Measurements from ENCODE around the gene CELF5. TPM values are rescaled to one million over a fixed set of nuclear protein-coding genes. Genes with fewer than 3 reads are reported as not detected.

The CELF5 gene
- total RNA-seq, 6 experiments from 2014 or later = 0.07 to 1.6 (median 0.34) TPM

DNA sequence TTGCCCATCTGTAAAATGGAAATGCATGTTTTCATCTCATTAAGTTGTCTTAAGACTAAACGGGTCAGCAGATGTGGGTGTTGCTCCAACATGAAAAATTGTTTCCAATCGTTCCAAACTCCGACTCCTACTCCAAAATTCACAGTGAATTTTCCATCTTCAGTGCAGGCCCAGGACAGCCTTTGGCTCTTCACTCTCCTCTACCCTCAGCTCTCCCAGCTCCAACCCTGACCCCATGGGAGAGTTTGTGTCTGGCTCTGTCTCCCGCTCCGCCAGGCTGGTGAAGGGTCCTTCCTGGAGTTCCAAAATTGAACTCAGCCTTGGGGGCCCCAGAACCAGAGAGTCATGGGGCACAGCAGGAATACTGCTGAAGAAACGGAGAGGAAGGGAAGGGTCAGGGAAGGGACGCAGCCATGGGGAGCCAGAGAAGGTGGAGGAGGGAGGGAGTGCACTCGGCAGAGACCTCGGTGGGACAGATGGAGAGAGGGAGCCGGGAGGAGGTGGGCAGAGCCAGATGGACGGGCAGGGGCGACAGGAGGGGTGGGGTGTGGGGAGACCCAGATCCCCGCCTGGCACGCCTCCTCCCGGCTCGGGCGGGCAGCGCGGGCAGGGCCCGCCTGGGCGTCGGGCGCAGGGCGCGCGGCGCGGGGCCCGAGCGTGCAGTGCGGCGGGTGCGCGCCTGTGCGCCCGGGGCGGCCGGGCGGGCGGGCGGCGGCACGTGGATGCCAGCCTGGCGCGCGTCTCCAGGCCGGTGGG is 45.6 kb downstream of the CELF5 start:
- no peak for ATAC-seq
- H3K9me3 ChIP-seq = no peaks in the 10 kb centered on the region
- peaks cover 0 to 8% of the 10 kb centered on the region in 2 donors for H3K27me3 ChIP-seq
- WGBS (ENCODE audit: insufficient coverage, low coverage, low lambda C conversion rate, missing lambda C conversion rate) = 21% methylated on average over 15 of the region's 47 CpGs
- intact Hi-C loops (cut with DNase I) = no loop called here
- H3K4me3 ChIP-seq = no peak overlapping the region
- H3K4me1 ChIP-seq = no peaks in the 10 kb centered on the region
- TF ChIP-seq, protein P1, sequence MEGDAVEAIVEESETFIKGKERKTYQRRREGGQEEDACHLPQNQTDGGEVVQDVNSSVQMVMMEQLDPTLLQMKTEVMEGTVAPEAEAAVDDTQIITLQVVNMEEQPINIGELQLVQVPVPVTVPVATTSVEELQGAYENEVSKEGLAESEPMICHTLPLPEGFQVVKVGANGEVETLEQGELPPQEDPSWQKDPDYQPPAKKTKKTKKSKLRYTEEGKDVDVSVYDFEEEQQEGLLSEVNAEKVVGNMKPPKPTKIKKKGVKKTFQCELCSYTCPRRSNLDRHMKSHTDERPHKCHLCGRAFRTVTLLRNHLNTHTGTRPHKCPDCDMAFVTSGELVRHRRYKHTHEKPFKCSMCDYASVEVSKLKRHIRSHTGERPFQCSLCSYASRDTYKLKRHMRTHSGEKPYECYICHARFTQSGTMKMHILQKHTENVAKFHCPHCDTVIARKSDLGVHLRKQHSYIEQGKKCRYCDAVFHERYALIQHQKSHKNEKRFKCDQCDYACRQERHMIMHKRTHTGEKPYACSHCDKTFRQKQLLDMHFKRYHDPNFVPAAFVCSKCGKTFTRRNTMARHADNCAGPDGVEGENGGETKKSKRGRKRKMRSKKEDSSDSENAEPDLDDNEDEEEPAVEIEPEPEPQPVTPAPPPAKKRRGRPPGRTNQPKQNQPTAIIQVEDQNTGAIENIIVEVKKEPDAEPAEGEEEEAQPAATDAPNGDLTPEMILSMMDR (IDR thresholded peaks at IDR 0.05) = no peak
- no peak for TF ChIP-seq POLR2A (IDR thresholded peaks at IDR 0.05)
- H3K27ac ChIP-seq = no peak overlapping the region
- DNase-seq = no peak
- H3K36me3 ChIP-seq = no peaks in the 10 kb centered on the region

DNA sequence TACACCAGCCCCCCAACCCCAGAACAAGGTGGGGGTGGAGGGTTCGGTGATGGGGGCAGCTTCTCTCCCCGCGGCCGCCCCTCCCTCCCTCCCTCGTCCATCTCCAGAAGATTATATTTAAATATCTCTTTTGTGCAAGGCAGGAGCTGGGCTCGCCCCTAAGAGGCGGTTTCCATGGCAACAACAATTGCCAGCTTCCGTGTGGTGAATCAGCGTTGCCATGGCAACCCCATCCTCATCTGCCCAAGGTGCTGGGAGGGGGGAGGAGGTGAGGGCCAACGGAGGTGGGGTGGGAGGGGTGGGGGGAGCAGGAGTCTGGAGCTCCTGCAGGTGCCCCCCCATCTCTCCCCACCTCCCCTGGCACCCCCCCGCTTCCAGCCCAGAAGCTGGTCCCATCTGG is 46.4 kb downstream of the CELF5 start:
- intact Hi-C loops (cut with DNase I) = no loop called here

DNA sequence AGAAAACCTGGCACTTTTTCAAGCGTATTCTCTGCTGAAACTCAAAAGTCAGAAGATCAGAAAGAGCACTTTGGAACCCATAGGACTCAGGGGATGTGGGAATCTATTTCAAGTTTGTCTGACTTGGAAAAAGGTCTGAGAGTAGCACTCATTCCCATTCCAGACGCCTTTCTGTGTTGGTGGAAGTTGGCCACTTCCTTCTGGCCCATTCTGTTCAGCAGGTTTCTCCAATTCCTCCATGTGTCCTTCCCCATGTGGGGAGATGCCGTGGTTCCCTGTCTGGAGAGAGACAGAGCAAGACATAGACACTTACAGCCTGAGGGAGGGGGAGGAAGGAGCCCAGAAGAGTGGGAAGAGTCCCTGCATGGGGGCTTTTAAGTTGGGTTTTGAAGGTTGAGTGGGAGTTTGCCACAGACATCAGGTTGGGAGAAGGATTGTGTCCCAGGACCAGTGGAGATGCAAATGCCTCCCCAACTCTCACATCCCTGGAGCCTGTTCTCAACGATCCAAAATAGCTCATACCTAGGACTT is 48.0 kb downstream of the CELF5 start:
- DNase-seq = no peak
- Histone ChIP-seq H3K4me3 (no peak overlapping the region), H3K27me3 (peaks cover 0 to 8% of the 10 kb centered on the region in 2 donors), H3K36me3 (no peaks in the 10 kb centered on the region), H3K4me1 (no peaks in the 10 kb centered on the region), H3K9me3 (no peaks in the 10 kb centered on the region), H3K27ac (no peak overlapping the region)
- intact Hi-C loops (cut with DNase I) = no loop called here
- WGBS (ENCODE audit: insufficient coverage, low coverage, low lambda C conversion rate, missing lambda C conversion rate) = 36% methylated on average over 3 of the region's 4 CpGs
- no peak for ATAC-seq
- TF ChIP-seq, protein P1 (IDR thresholded peaks at IDR 0.05) = no peak
- no peak for TF ChIP-seq POLR2A (IDR thresholded peaks at IDR 0.05)

More for the DNA sequence above, 46.4 kb downstream of the CELF5 start:
- ATAC-seq = no peak
- Histone ChIP-seq H3K9me3 (no peaks in the 10 kb centered on the region), H3K27ac (no peak overlapping the region), H3K27me3 (peaks cover 0 to 8% of the 10 kb centered on the region in 2 donors), H3K4me1 (no peaks in the 10 kb centered on the region), H3K4me3 (no peak overlapping the region), H3K36me3 (no peaks in the 10 kb centered on the region)
- 0% methylated on average over 8 of the region's 11 CpGs for WGBS (ENCODE audit: insufficient coverage, low coverage, low lambda C conversion rate, missing lambda C conversion rate)
- TF ChIP-seq, protein P1 (IDR thresholded peaks at IDR 0.05) = no peak
- TF ChIP-seq POLR2A (IDR thresholded peaks at IDR 0.05) = no peak
- DNase-seq = no peak

DNA sequence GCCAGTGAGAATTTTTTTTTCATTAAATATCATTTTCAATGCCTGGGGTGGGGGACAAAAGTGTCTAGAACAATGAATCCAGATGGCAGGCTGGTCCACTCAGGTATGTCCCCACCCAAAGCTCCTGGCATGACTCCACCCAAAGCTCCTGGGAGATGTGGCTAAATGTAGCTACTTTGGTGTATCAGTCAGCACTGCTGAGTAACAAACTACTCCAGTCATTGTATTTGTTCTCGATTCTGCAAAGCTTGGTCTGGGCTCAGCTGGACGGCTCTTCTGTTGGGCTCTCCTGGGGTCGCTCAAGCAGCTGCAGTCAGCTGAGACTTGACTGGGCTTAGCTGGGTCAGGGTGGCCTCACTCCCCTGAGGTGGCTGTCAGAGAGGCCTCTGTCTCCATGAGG is 48.5 kb downstream of the CELF5 start:
- Histone ChIP-seq H3K9me3 (no peaks in the 10 kb centered on the region), H3K4me3 (no peak overlapping the region), H3K36me3 (no peaks in the 10 kb centered on the region), H3K27me3 (peaks cover 0 to 8% of the 10 kb centered on the region in 2 donors), H3K27ac (no peak overlapping the region), H3K4me1 (no peaks in the 10 kb centered on the region)
- ATAC-seq (no peak), DNase-seq (no peak)
- WGBS (ENCODE audit: insufficient coverage, low coverage, low lambda C conversion rate, missing lambda C conversion rate) = no CpG with 5 or more reads among the region's 3 CpGs
- intact Hi-C loops (cut with DNase I) = no loop called here
- TF ChIP-seq POLR2A (IDR thresholded peaks at IDR 0.05) = no peak
- TF ChIP-seq, protein P1 (IDR thresholded peaks at IDR 0.05) = no peak

All from right lobe of liver (tissue), 6 donors.